ENCODE results near the gene CTSZ. TPM values are rescaled to one million over a fixed set of nuclear protein-coding genes. Genes with fewer than 3 reads are reported as not detected.

The CTSZ gene
- total and polyA plus RNA-seq, 2 of the 8 experiments (the other 6 are each of a cell fraction or from before 2014, with no cell fraction given): 32.8 to 34.0 TPM

GRCh38 chr20:59043698-59044097 lies 36.6 kb upstream of the CTSZ start:
- CTCF ChIA-PET (ENCODE audit: partially characterized antibody): interaction anchor here (1.1 to 1.4 kb wide), 3 partner anchors 10 to 164 kb away, joined by 3 read pairs; no protein-coding TSS in a partner anchor
- TF ChIP-seq EZH2 (IDR thresholded peaks at IDR 0.05; ENCODE audit: low read depth, low read length, severe bottlenecking) (no peak), CHD1 (IDR thresholded peaks at IDR 0.05; ENCODE audit: low read depth, low read length) (no peak), NANOG (IDR thresholded peaks at IDR 0.05; ENCODE audit: insufficient read depth, low read depth, low read length, poor library complexity, severe bottlenecking) (no peak), SP2 (IDR thresholded peaks at IDR 0.05; ENCODE audit: low read length) (no peak), JUN (IDR thresholded peaks at IDR 0.05; ENCODE audit: low read depth, low read length) (no peak), HDAC6 (IDR thresholded peaks at IDR 0.05; ENCODE audit: low read depth, low read length) (no peak), SIX5 (IDR thresholded peaks at IDR 0.05; ENCODE audit: low read depth, low read length) (no peak), ASH2L (IDR thresholded peaks at IDR 0.05; ENCODE audit: low read length) (no peak), CREB1 (IDR thresholded peaks at IDR 0.05) (no peak), FOSL1 (IDR thresholded peaks at IDR 0.05; ENCODE audit: insufficient read depth, low read depth, low read length) (no peak), NRF1 (IDR thresholded peaks at IDR 0.05; ENCODE audit: low read depth, low read length) (no peak), RNF2 (IDR thresholded peaks at IDR 0.05; ENCODE audit: borderline replicate concordance, low read depth, low read length, missing control alignments, poor library complexity, severe bottlenecking) (no peak), RBBP5 (IDR thresholded peaks at IDR 0.05; ENCODE audit: borderline replicate concordance, low read depth, low read length) (no peak), SRF (IDR thresholded peaks at IDR 0.05; ENCODE audit: low read depth, low read length) (no peak), CEBPB (IDR thresholded peaks at IDR 0.05; ENCODE audit: low read depth, low read length) (no peak)

More at GRCh38 chr20:59043698-59044097, 36.6 kb upstream of the CTSZ start:
- H3K27me3 ChIP-seq (replicated peaks in 1 of 4; ENCODE audit: control insufficient read depth in 3 of 4, extremely low read depth in 1 of 4, insufficient read depth in 3 of 4, low read length in 3 of 4): no peaks in the 10 kb centered on the region
- no peak overlapping the region for H2BK120ac ChIP-seq (replicated peaks; ENCODE audit: low read depth, low read length)
- no peak overlapping the region for H4K91ac ChIP-seq (replicated peaks; ENCODE audit: insufficient read length, low read length)
- H3K79me1 ChIP-seq (ENCODE audit: low read depth, low read length): no peaks in the 10 kb centered on the region; the same call in 1 of the 2 replicates
- POLR2A ChIA-PET (ENCODE audit: partially characterized antibody): interaction anchor here (2.1 to 2.4 kb wide), 2 partner anchors 10 to 12 kb away, joined by 5 to 9 read pairs; partner anchors contain the start of gene ATP5F1E
- H3K4me1 ChIP-seq (replicated peaks in 1 of 4; ENCODE audit: control insufficient read depth in 3 of 4, insufficient read depth in 4 of 4, low read length in 3 of 4): peaks cover 0 to 4% (median 0%) of the 10 kb centered on the region in 4 experiments; a peak in 1 of 7 replicates
- DNase-seq (ENCODE audit: low read depth in 1 of 2, low spot score in 2 of 2): no peak
- H3K23me2 ChIP-seq (ENCODE audit: low read depth, low read length): peaks cover 2% of the 10 kb centered on the region; the same call in 1 of the 2 replicates
- no peak overlapping the region for H2BK12ac ChIP-seq (ENCODE audit: low read depth, low read length)
- no peak overlapping the region for H3K4ac ChIP-seq (replicated peaks; ENCODE audit: insufficient read length, low read depth, low read length)
- no peak overlapping the region for H3K9ac ChIP-seq (replicated peaks in 1 of 4; ENCODE audit: extremely low read depth in 1 of 4, low read depth in 3 of 4, low read length in 3 of 4)
- H3K56ac ChIP-seq (replicated peaks; ENCODE audit: insufficient read length, low read depth, low read length): no peak overlapping the region
- H3K4me2 ChIP-seq (ENCODE audit: insufficient read depth in 1 of 2, low read depth in 2 of 2, low read length in 2 of 2): no peak overlapping the region; a peak in 1 of 4 replicates
- no peak overlapping the region for H2AFZ ChIP-seq (ENCODE audit: low read length)
- H4K5ac ChIP-seq (ENCODE audit: insufficient read length, low read depth, low read length): no peak overlapping the region
- H2BK15ac ChIP-seq (ENCODE audit: low read length): no peak overlapping the region
- H2BK20ac ChIP-seq (ENCODE audit: low read length): no peak overlapping the region
- H4K20me1 ChIP-seq (replicated peaks in 1 of 2; ENCODE audit: control insufficient read depth in 1 of 2, insufficient read depth in 2 of 2, low read length in 2 of 2): no peaks in the 10 kb centered on the region
- H4K8ac ChIP-seq (ENCODE audit: extremely low read depth, insufficient read depth, low read length): no peak overlapping the region
- no peak overlapping the region for H2BK5ac ChIP-seq (ENCODE audit: low read depth, low read length)
- no peak overlapping the region for H3K18ac ChIP-seq (ENCODE audit: extremely low read depth, low read length)
- no peak overlapping the region for H3K27ac ChIP-seq (ENCODE audit: low read depth, low read length)
- H3K23ac ChIP-seq (ENCODE audit: insufficient read length): no peak overlapping the region
- H3K79me2 ChIP-seq (ENCODE audit: control insufficient read depth in 1 of 2, insufficient read depth in 2 of 2, low read length in 2 of 2): peaks cover 11 to 34% of the 10 kb centered on the region in 2 experiments; a peak in 3 of 4 replicates
- no peaks in the 10 kb centered on the region; a peak in 1 of 4 replicates for H3K9me3 ChIP-seq (ENCODE audit: insufficient read depth in 2 of 2, low read depth in 1 of 2, low read length in 1 of 2)
- no peak overlapping the region for H2AK5ac ChIP-seq (ENCODE audit: low read depth, low read length)
- no peaks in the 10 kb centered on the region for H3K36me3 ChIP-seq (ENCODE audit: control insufficient read depth in 2 of 4, insufficient read depth in 4 of 4, low read length in 3 of 4)
- no peak overlapping the region for H3K14ac ChIP-seq (ENCODE audit: insufficient read length)
- H3K4me3 ChIP-seq (ENCODE audit: extremely low read depth in 1 of 4, insufficient read depth in 2 of 4, low read depth in 3 of 4, low read length in 4 of 4): no peak overlapping the region
- no peak for FAIRE-seq
- 98% methylated on average over 3 of the region's 3 CpGs; no CpG with 5 or more reads in 1 of the 2 experiments for whole genome bisulfite sequencing, 2 experiments (ENCODE audit: extremely low coverage in 1 of 2, insufficient coverage in 1 of 2, insufficient read length in 1 of 2, insufficient replicate concordance in 2 of 2, low coverage in 1 of 2, low lambda C conversion rate in 2 of 2, missing lambda C conversion rate in 1 of 2)

Measured in H1 (cell line).